ENCODE data around the gene ITPR1.
A peak's percentile ranks its signal among the peaks of the same experiment; 100 is the strongest.

DNA sequence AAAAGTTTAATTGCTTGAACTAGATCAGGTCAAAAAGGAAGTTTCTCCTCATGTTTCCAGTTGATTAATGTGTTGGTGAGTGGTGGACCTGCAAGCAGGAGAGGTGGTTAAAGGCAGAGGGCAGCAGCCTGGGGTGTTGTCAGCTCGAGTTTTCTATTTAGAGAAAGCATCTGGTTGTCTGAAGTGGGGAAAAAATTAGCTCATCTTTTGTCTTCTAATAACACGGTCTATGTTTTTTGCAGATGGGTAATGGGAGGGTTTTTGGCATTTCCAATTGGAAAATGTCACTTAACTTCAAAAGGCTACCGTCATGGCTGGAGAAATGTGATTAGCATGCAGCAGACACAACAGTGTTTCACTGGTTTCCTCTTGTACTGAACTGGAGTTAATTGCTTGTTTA lies 122.6 kb downstream of the ITPR1 start:
- TF ChIP-seq CTCF (IDR thresholded peaks at IDR 0.05): peak in 1 of 12 donors; percentile 17
- no peak for TF ChIP-seq POLR2A (IDR thresholded peaks at IDR 0.05)

Measured in heart left ventricle (tissue), 13 donors.